A673 (cell line): ENCODE measurements around the gene INMT. TPM values are rescaled to one million over a fixed set of nuclear protein-coding genes. Genes with fewer than 3 reads are reported as not detected.
A peak's percentile ranks its signal among the peaks of the same experiment; 100 is the strongest.

Experiments used
- BruUV-seq: library from RNA; stranded (reverse); fragments of 400-500 nt; replicated peaks from 2 replicates; lab custom pipeline; 2021; lab: Mats Ljungman, UMichigan
- CTCF ChIA-PET: fragments of 300-600 bp; sonication (Branson Sonifier 250); formaldehyde crosslinking; loops from one replicate; lab custom pipeline; 2022; ENCODE audit warnings: antibody characterized with exemption; lab: Charles Lee
- POLR2A ChIA-PET: fragments of 300-600 bp; sonication (Branson Sonifier 250); formaldehyde crosslinking; loops from one replicate; lab custom pipeline; 2022; ENCODE audit warnings: antibody characterized with exemption; ENCODE audit not compliant: low non-redundant PET; lab: Charles Lee
- DNase-seq: peaks from one replicate; pipeline ENCODE4 v3.0.0-alpha.2; 2015; ENCODE audit warnings: low spot score
- H3K27ac ChIP-seq: fragments of 200-600 bp; sonication (generic); 2 replicates; pipeline ENCODE4 v1.5.1; 2016; ENCODE audit warnings: mixed run types, low read depth, mild to moderate bottlenecking, mixed read lengths, antibody characterized with exemption, low read length; ENCODE audit not compliant: poor library complexity, severe bottlenecking
- H3K27me3 ChIP-seq: fragments of 200-600 bp; sonication (generic); replicated peaks from 2 replicates; pipeline ENCODE4 v1.6.1; 2017; ENCODE audit warnings: mixed run types, low read depth, mild to moderate bottlenecking, mixed read lengths, antibody characterized with exemption, low read length; ENCODE audit not compliant: insufficient read depth, poor library complexity
- H3K36me3 ChIP-seq: fragments of 200-600 bp; sonication (generic); 2 replicates; pipeline ENCODE4 v1.6.1; 2016; ENCODE audit warnings: mixed run types, mild to moderate bottlenecking, mixed read lengths, antibody characterized with exemption, low read length; ENCODE audit not compliant: insufficient read depth, poor library complexity, severe bottlenecking
- H3K4me1 ChIP-seq: fragments of 200-600 bp; sonication (generic); 2 replicates; pipeline ENCODE4 v1.6.1; 2017; ENCODE audit warnings: mixed run types, mild to moderate bottlenecking, mixed read lengths, antibody characterized with exemption, low read length; ENCODE audit not compliant: insufficient read depth, poor library complexity, severe bottlenecking
- H3K4me3 ChIP-seq: fragments of 200-600 bp; sonication (generic); 2 replicates; pipeline ENCODE4 v1.5.1; 2016; ENCODE audit warnings: low read depth, mixed run types, mild to moderate bottlenecking, mixed read lengths, low read length; ENCODE audit not compliant: poor library complexity, severe bottlenecking
- H3K9me3 ChIP-seq: fragments of 200-600 bp; sonication (generic); 2 replicates; pipeline ENCODE4 v1.6.1; 2016; ENCODE audit warnings: mixed run types, low read depth, mild to moderate bottlenecking, mixed read lengths, antibody characterized with exemption, low read length; ENCODE audit not compliant: poor library complexity, severe bottlenecking
- CTCF ChIP-seq: fragments of 300-800, 200-600 bp; sonication (generic); conservative IDR thresholded peaks from 2 replicates; pipeline ENCODE4 v1.5.1; 2017; ENCODE audit warnings: low read depth, mild to moderate bottlenecking, antibody characterized with exemption, low read length, moderate library complexity, mixed read lengths
- EZH2 ChIP-seq: fragments of 200-600 bp; sonication (generic); IDR thresholded peaks from 2 replicates; pipeline ENCODE4 v1.6.1; 2017; ENCODE audit warnings: borderline replicate concordance, low read depth, mild to moderate bottlenecking, mixed read lengths, antibody characterized with exemption, low read length; ENCODE audit not compliant: poor library complexity, severe bottlenecking
- intact Hi-C: fragments of 100-400 bp; cut with micrococcal nuclease; formaldehyde crosslinking; loops from one replicate; pipeline ENCODE4 v1.10.0; 2022; ENCODE audit not compliant: unreplicated experiment
- total RNA-seq: library from RNA; stranded (reverse); gene quantifications from 2 replicates; pipeline ENCODE4 v1.2.3, GENCODE V29; 2021

The INMT gene
- total RNA-seq, 1 experiment from 2014 or later: 0.17 TPM

- intact Hi-C loops: no loop called here
- Histone ChIP-seq H3K27me3 (no peaks in the 10 kb centered on the region), H3K4me3 (no peak overlapping the region), H3K9me3 (no peaks in the 10 kb centered on the region), H3K4me1 (no peaks in the 10 kb centered on the region), H3K27ac (no peak overlapping the region), H3K36me3 (no peaks in the 10 kb centered on the region)
- POLR2A ChIA-PET: no interaction called here
- no peak for DNase-seq
- CTCF ChIA-PET: no interaction called here
- no peak for TF ChIP-seq EZH2
- TF ChIP-seq CTCF: no peak
- no TSS peak for BruUV-seq
Observed at GRCh38 chr7:30764030-30764975, 12.4 kb downstream of the INMT start.

DNA sequence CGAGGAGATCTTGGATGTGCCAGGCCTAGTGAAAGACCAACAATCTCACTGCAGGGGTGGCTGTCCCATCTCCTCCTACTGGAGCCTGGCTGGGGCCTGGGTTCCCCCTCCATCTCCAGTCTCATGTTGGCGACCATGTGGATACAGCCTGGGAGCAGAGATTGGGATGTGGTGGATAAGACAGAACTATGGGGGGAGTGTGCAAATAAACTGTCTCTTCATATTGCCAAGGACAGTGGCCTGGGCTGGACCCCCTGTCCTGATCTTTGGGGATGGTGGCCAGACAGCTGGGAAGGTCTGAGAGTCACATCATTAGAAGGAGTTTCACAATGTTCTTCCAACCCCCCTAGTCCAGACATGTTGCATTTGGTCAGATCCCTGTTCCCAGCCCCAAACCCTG, 13.5 kb downstream of the INMT start:
- ChIA-PET CTCF (interaction anchor here (0.6 kb wide), 1 partner anchor 19 kb away, joined by 4 read pairs; no protein-coding TSS in a partner anchor), POLR2A (no interaction called here)
- intact Hi-C loops: no loop called here
- Histone ChIP-seq H3K9me3 (no peaks in the 10 kb centered on the region), H3K4me3 (no peak overlapping the region), H3K27me3 (no peaks in the 10 kb centered on the region), H3K4me1 (no peaks in the 10 kb centered on the region), H3K36me3 (no peaks in the 10 kb centered on the region), H3K27ac (no peak overlapping the region)
- TF ChIP-seq CTCF (no peak), EZH2 (no peak)
- no TSS peak for BruUV-seq
- DNase-seq: no peak

DNA sequence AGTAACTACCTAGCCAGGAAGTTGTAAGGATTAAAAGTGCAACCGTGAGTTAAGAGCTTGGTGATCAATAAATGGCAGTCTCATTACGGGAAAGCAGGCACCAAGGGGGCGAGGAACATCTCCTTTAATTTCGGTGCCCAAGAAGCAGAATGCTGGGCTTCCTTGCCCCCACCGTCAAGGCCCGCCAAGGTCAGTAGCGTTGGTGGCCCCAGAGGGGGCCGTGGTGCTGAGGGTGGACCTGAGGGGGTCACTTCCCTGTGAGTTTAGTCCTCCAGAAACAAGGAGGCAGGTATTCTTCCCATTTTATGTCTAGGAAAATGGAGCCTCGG, 18.9 kb downstream of the INMT start:
- Histone ChIP-seq H3K9me3 (no peaks in the 10 kb centered on the region), H3K27me3 (no peaks in the 10 kb centered on the region), H3K27ac (no peak overlapping the region), H3K4me3 (peak overlapping the region; percentile 93), H3K4me1 (no peaks in the 10 kb centered on the region), H3K36me3 (no peaks in the 10 kb centered on the region)
- POLR2A ChIA-PET: no interaction called here
- intact Hi-C loops: no loop called here
- TF ChIP-seq CTCF (no peak), EZH2 (no peak)
- no TSS peak for BruUV-seq
- CTCF ChIA-PET: no interaction called here
- no peak for DNase-seq
